Neural progenitor cell (in vitro differentiated cells): ENCODE results near the gene GTPBP1.

Experiments used
- EZH2 ChIP-seq: fragments of 200-600 bp; sonication (generic); IDR thresholded peaks from 2 replicates; pipeline ENCODE4 v1.6.1; 2017; ENCODE audit warnings: antibody characterized with exemption, mild to moderate bottlenecking, moderate library complexity
- EZH2phosphoT487 ChIP-seq: fragments of 200-600 bp; sonication (generic); IDR thresholded peaks from 2 replicates; pipeline ENCODE4 v1.6.1; 2017; ENCODE audit warnings: antibody characterized with exemption
- TF ChIP-seq, protein P1 (sequence below): fragments of 200-600 bp; sonication (generic); IDR thresholded peaks from 2 replicates; pipeline ENCODE4 v1.5.1; 2017; ENCODE audit warnings: antibody characterized with exemption, mild to moderate bottlenecking

DNA sequence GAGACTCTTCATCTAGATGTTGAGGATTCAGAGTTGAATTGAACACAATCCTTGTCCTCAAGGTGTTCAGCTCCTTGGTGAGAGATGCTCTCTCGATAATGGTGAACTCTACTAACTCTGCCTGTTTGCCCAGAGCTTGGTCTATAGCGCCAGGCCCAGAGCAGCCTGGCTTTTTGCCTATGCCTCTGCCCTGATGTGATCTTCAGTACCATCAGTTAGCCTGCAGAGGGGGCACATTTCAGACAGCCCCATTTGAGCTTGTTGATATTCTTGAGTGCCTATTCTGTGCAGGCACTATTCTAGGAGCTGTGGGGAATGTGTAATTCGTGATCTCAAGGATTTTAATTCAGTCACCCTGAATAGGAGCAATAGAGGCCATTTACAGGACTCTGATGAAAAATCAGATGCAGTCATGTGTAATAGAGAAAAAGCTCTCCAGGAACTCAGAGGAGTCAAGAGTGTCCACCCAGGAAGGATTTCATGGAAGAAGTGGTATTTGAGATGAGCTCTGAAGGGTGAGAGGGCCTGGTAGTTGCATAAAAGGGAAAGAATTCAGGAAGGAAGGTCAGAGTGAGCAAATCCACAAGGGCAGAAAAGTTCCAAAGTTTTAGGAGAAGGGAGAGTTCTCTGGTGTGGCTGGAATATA is 19.3 kb downstream of the GTPBP1 start:
- TF ChIP-seq, protein P1, sequence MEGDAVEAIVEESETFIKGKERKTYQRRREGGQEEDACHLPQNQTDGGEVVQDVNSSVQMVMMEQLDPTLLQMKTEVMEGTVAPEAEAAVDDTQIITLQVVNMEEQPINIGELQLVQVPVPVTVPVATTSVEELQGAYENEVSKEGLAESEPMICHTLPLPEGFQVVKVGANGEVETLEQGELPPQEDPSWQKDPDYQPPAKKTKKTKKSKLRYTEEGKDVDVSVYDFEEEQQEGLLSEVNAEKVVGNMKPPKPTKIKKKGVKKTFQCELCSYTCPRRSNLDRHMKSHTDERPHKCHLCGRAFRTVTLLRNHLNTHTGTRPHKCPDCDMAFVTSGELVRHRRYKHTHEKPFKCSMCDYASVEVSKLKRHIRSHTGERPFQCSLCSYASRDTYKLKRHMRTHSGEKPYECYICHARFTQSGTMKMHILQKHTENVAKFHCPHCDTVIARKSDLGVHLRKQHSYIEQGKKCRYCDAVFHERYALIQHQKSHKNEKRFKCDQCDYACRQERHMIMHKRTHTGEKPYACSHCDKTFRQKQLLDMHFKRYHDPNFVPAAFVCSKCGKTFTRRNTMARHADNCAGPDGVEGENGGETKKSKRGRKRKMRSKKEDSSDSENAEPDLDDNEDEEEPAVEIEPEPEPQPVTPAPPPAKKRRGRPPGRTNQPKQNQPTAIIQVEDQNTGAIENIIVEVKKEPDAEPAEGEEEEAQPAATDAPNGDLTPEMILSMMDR = peak; percentile 58
- TF ChIP-seq EZH2 (no peak), EZH2phosphoT487 (no peak)
